Activated CD8-positive, alpha-beta memory T cell treated with anti-CD3 and anti-CD28 coated beads for 1 hour (primary cell): ENCODE measurements around the gene CPD.

Experiments used
- DNase-seq, 2 donors: peaks; one replicate each; pipeline ENCODE4 v3.0.0-alpha.2; 2020; ENCODE audit warnings: low read depth in 1 of 2; ENCODE audit errors: extremely low read depth in 1 of 2

CPD gene

GRCh38 chr17:30352240-30352814 is 26.4 kb upstream of the CPD start:
- no peak for DNase-seq

DNA sequence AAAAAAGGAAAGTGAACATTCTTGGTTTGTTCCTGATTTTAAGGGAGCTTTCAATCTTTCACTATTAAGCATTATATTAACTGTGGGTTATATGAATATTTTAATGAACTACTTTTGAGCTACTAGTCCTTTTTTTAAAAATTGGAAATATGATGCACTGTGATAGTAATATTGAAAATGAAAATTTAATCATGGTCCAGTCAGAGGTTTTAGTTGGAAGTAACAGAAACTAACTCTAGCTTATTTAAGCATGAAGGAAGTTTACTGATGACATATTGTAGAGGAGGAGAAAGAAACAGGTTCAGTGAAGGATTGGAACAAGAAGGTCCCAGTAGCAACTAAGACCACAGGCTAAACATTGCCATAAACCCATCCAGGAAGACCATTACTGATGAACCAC is 24.0 kb upstream of the CPD start:
- no peak for DNase-seq

- no peak for DNase-seq
Measured at GRCh38 chr17:30357476-30357875, 21.3 kb upstream of the CPD start.

- DNase-seq: no peak
Measured at GRCh38 chr17:30358055-30358760, 20.5 kb upstream of the CPD start.

GRCh38 chr17:30360086-30360808 is 18.5 kb upstream of the CPD start:
- DNase-seq: no peak

DNA sequence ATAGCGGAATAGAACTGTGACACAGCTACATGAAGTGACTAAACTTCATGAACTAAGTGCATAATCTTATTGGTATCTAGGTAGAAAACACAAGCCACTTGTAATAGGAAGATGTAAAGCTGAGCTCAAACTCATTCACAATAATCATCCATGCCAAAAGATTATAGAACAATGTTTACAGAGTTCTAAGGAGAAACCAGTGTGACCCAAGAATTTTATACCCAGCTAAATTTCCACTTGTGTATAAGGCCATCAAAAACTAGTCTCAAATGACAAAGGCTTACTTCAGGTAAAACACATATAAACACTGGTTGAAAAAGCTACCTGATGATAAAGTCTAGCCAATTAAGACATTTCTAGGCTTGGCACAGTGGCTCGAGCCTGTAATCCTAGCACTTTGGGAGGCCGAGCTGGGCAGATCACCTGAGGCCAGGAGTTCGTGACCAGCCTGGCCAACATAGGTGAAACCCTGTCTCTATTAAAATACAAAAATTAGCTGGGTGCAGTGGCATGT is 16.9 kb upstream of the CPD start:
- DNase-seq: no peak

GRCh38 chr17:30363715-30364202 is 15.0 kb upstream of the CPD start:
- peak; percentile 37 to 65 for DNase-seq

- no peak for DNase-seq
Measured at GRCh38 chr17:30366536-30366935, 12.2 kb upstream of the CPD start.

DNA sequence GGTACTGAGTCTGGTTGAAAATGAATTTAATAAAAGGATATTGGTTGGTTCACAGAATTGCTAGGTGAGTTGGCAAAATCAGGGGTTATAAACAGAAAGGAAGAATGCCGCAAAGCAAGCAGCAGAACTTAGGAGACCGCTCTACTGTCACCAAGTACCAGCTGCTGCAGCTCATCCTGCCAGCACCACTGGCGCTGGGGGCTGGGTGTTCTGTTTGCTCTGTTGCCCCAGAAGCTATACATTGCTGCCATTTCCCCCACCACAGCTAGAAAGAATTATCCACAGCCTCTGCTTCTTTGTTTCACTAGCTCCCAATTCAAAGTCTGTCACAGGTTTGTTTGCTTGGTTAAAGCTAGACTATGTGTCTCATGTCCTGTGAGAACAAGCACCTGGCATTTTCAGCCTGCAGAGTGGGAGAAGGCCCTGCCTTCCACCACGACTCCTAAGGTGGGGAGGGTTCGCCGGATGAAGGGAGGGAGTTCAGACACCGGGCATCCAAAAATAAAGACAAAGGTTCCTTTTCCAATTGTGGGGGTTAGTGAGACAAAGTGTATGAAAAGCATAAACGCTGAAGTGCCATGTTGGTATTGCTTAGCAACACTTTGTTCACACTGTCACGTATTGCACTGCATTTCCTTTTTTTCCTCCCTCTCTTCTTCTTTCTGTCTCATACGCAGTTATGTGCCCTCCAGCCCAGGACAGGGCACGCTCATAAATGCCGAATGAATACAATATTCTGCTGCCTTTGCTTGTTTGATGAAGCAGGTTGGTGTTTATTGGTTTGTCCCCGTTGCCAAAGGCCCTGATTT is 9.6 kb upstream of the CPD start:
- DNase-seq: no peak

GRCh38 chr17:30369995-30370394 is 8.7 kb upstream of the CPD start:
- DNase-seq: no peak

DNA sequence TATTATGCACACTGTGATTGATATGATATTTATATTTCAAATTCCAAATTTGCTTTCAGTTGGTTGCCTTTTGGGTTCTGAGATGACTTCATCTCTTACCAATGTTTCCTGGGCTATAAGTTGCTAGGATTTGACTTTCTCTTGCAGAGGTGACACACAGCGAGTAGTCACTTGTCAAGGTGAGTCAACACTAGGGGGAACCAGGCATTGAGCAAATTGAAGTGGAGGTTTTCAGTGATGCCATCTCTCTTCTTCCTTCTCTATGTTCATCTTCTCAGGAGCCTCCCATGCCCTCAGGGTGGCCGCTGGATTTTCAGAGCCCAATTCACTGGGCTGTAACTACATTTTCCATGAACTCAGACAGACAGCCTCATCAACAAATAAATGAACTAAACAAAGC is 6.0 kb upstream of the CPD start:
- no peak for DNase-seq

DNA sequence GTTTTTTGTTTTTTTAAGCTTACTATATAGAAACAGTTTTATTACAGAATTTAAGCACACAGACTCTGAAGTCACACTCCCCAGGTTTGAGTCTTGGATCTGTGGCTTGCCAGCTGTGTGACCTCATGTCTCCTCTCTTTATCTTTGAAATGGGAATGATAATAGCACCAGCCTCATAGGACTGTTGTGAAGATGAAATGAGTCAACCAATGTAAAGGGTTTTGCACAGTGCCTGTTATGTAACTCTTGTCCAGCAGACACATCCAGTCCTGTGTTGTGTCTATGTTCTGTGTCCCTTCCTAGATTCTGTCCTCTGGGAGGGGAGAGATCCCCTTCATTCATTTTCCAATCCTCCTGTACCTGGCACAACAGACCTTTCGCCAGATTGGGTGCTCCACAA is 3.1 kb upstream of the CPD start:
- DNase-seq: no peak

GRCh38 chr17:30376621-30377452 is 1.9 kb upstream of the CPD start:
- no peak for DNase-seq

- DNase-seq: no peak
Measured at GRCh38 chr17:30377574-30378240, 1.0 kb upstream of the CPD start.

DNA sequence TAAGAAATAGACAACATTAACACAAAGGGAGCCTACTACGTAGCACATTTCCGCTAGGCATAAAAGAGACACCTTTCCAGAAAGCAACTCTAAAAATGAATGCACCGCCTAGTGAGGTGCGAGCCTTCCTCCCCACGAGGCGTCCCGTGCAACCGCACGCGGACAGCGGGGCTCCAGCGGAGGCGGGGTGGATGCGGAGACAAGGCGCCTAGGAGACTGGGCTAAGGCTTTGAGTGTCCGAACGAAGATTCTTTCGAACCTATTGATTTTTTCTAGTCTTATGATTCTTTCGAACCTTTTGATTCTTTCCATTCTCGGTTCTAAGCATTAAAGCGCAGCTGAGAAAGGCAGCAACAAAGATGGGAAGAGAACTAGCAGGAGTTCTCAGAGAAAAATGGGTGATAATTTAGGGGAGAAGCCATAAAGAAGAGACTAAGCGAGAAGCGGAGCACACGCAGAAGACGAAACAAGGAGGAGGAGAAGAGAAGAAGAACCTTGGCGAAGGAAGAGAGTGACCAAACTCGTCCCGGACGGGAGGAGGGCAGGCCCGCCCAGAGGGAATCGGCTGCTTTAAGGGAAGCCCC is 394 bp upstream of the CPD start:
- DNase-seq: peak in 1 of 2 donors; percentile 25

- DNase-seq: no peak
Measured at GRCh38 chr17:30379303-30379902, 676 bp downstream of the CPD start.

DNA sequence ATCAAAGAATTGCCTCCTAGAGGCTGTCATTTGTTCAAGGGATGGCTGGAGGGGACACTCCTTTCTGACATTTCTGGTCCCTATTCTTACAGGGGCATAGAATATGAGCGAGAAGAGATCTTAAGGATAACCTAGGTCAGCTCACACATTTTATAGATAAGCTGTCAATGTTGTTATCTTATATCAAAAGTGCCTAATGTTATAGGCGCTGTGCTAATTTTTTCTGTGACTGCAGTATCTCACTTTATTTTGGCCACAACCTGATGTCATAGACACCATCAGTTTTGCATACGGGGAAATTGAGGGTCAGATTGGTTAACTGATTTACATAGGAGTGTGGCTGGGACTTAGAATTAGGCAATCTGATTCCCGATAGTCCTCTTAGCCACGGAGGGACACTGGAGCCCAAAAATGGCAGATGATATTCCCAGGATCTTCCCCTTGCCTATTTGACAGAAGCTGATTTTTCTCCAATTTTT is 1.2 kb downstream of the CPD start:
- DNase-seq: no peak

GRCh38 chr17:30380643-30381339 is 2.1 kb downstream of the CPD start:
- no peak for DNase-seq
